H9 (cell line): ENCODE results near the gene TMEM248. TPM values are rescaled to one million over a fixed set of nuclear protein-coding genes. Genes with fewer than 3 reads are reported as not detected.

Experiments used
- DNase-seq: peaks from one replicate; pipeline ENCODE4 v3.0.0-alpha.2; 2017
- H2AFZ ChIP-seq: one replicate; pipeline ENCODE4 v1.6.1; 2013; ENCODE audit warnings: mild to moderate bottlenecking, low read length, control low read depth, moderate library complexity
- H2AK5ac ChIP-seq: 2 replicates; pipeline ENCODE4 v1.6.1; 2013; ENCODE audit warnings: low read length, control low read depth, mixed read lengths; ENCODE audit not compliant: insufficient read length
- H2BK120ac ChIP-seq: one replicate; pipeline ENCODE4 v1.6.1; 2013; ENCODE audit warnings: low read depth, mild to moderate bottlenecking, low read length, control low read depth, inconsistent platforms; ENCODE audit not compliant: poor library complexity, severe bottlenecking
- H2BK12ac ChIP-seq: 2 replicates; pipeline ENCODE4 v1.6.1; 2013; ENCODE audit warnings: low read length, control low read depth, mixed read lengths, low read depth; ENCODE audit not compliant: insufficient read length
- H2BK15ac ChIP-seq: 2 replicates; pipeline ENCODE4 v1.6.1; 2013; ENCODE audit warnings: low read depth, low read length, control low read depth
- H2BK20ac ChIP-seq: one replicate; pipeline ENCODE4 v1.6.1; 2013; ENCODE audit warnings: low read depth, mild to moderate bottlenecking, low read length, control low read depth, inconsistent platforms; ENCODE audit not compliant: poor library complexity, severe bottlenecking
- H2BK5ac ChIP-seq: 2 replicates; pipeline ENCODE4 v1.6.1; 2013; ENCODE audit warnings: low read length, control low read depth, mixed read lengths; ENCODE audit not compliant: insufficient read length
- H3K14ac ChIP-seq: 2 replicates; pipeline ENCODE4 v1.6.1; 2013; ENCODE audit warnings: low read length, control low read depth; ENCODE audit not compliant: insufficient read depth
- H3K18ac ChIP-seq: 2 replicates; pipeline ENCODE4 v1.6.1; 2013; ENCODE audit warnings: low read depth, mild to moderate bottlenecking, mixed read lengths, low read length, control low read depth; ENCODE audit not compliant: insufficient read length
- H3K23ac ChIP-seq: 2 replicates; pipeline ENCODE4 v1.6.1; 2013; ENCODE audit warnings: low read length, control low read depth, mixed read lengths, low read depth; ENCODE audit not compliant: insufficient read length
- H3K23me2 ChIP-seq: 2 replicates; pipeline ENCODE4 v1.6.1; 2013; ENCODE audit warnings: low read depth, mild to moderate bottlenecking, mixed read lengths, low read length, control low read depth; ENCODE audit not compliant: insufficient read length, poor library complexity, severe bottlenecking
- H3K27ac ChIP-seq: 2 replicates; pipeline ENCODE4 v1.5.1; 2013; ENCODE audit warnings: low read length, control low read depth, mixed read lengths, low read depth; ENCODE audit not compliant: insufficient read length
- H3K27me3 ChIP-seq: 2 replicates; pipeline ENCODE4 v1.6.1; 2013; ENCODE audit warnings: low read length, control low read depth, inconsistent platforms; ENCODE audit not compliant: insufficient read depth
- H3K4ac ChIP-seq: 2 replicates; pipeline ENCODE4 v1.6.1; 2013; ENCODE audit warnings: low read depth, mild to moderate bottlenecking, control low read depth, inconsistent platforms, low read length, moderate library complexity
- H3K4me1 ChIP-seq: 2 replicates; pipeline ENCODE4 v1.6.1; 2013; ENCODE audit warnings: low read length, control low read depth, inconsistent platforms; ENCODE audit not compliant: insufficient read depth
- H3K4me2 ChIP-seq: 2 replicates; pipeline ENCODE4 v1.6.1; 2013; ENCODE audit warnings: low read length, control low read depth, mixed read lengths; ENCODE audit not compliant: insufficient read length, insufficient read depth
- H3K56ac ChIP-seq: 2 replicates; pipeline ENCODE4 v1.6.1; 2013; ENCODE audit warnings: low read depth, mild to moderate bottlenecking, mixed read lengths, low read length, control low read depth; ENCODE audit not compliant: insufficient read length
- H3K79me1 ChIP-seq: 2 replicates; pipeline ENCODE4 v1.6.1; 2013; ENCODE audit warnings: low read depth, mild to moderate bottlenecking, moderate library complexity, low read length, control low read depth, inconsistent platforms; ENCODE audit not compliant: insufficient read depth, poor library complexity, severe bottlenecking
- H3K79me2 ChIP-seq: 2 replicates; pipeline ENCODE4 v1.6.1; 2013; ENCODE audit warnings: low read length, control low read depth, inconsistent platforms; ENCODE audit not compliant: insufficient read depth
- H3K9ac ChIP-seq: 2 replicates; pipeline ENCODE4 v1.6.1; 2013; ENCODE audit warnings: low read length, control low read depth, mixed read lengths; ENCODE audit not compliant: insufficient read length; ENCODE audit errors: extremely low read depth
- H3K9me3 ChIP-seq: one replicate; pipeline ENCODE4 v1.6.1; 2013; ENCODE audit warnings: low read depth, low read length, inconsistent platforms; ENCODE audit not compliant: control insufficient read depth
- H3T11ph ChIP-seq: one replicate; pipeline ENCODE4 v1.6.1; 2013; ENCODE audit warnings: mild to moderate bottlenecking, low read length, control low read depth, inconsistent platforms
- H4K20me1 ChIP-seq: one replicate; pipeline ENCODE4 v1.6.1; 2013; ENCODE audit not compliant: control insufficient read depth, insufficient read length, insufficient read depth
- H4K5ac ChIP-seq: 2 replicates; pipeline ENCODE4 v1.6.1; 2013; ENCODE audit warnings: low read depth, mild to moderate bottlenecking, mixed read lengths, low read length, control low read depth; ENCODE audit not compliant: insufficient read length
- H4K8ac ChIP-seq: replicated peaks from 2 replicates; pipeline ENCODE4 v1.6.1; 2013; ENCODE audit warnings: low read length, control low read depth, mixed read lengths, low read depth; ENCODE audit not compliant: insufficient read length
- H4K91ac ChIP-seq: 2 replicates; pipeline ENCODE4 v1.6.1; 2013; ENCODE audit warnings: low read depth, mild to moderate bottlenecking, moderate library complexity, mixed read lengths, low read length, control low read depth; ENCODE audit not compliant: insufficient read length
- H3K27ac Mint-ChIP-seq, 3 experiments: 2 replicates in 2 of 3; 3 replicates in 1 of 3; pipeline ENCODE4 v1.8.0; 2020 to 2021; ENCODE audit warnings: mixed read lengths in 3 of 3, mild to moderate bottlenecking in 1 of 3, moderate library complexity in 1 of 3
- H3K27me3 Mint-ChIP-seq: 2 replicates; pipeline ENCODE4 v1.8.0; 2021; ENCODE audit warnings: low read depth, mild to moderate bottlenecking, moderate library complexity, mixed read lengths
- H3K36me3 Mint-ChIP-seq, 3 experiments: 2 replicates in 2 of 3; 3 replicates in 1 of 3; pipeline ENCODE4 v1.8.0; 2020 to 2021; ENCODE audit warnings: low read depth in 3 of 3, mixed read lengths in 3 of 3; ENCODE audit not compliant: insufficient read depth in 1 of 3
- H3K4me1 Mint-ChIP-seq, 2 experiments: 2 replicates each; pipeline ENCODE4 v1.8.0; 2020; ENCODE audit warnings: mixed read lengths in 2 of 2
- H3K4me3 Mint-ChIP-seq, 2 experiments: 2 replicates in 1 of 2; 3 replicates in 1 of 2; pipeline ENCODE4 v1.8.0; 2020 to 2021; ENCODE audit warnings: mild to moderate bottlenecking in 2 of 2, mixed read lengths in 2 of 2, moderate library complexity in 1 of 2
- H3K9me3 Mint-ChIP-seq, 2 experiments: 2 replicates in 1 of 2; 3 replicates in 1 of 2; pipeline ENCODE4 v1.8.0; 2020; ENCODE audit warnings: mild to moderate bottlenecking in 2 of 2, mixed read lengths in 2 of 2, moderate library complexity in 1 of 2
- WGBS: extraction: QIAGEN DNeasy Blood & Tissue Kit; methylation state at CpG from one replicate; pipeline ENCODE4 v1.1.7; 2013; ENCODE audit warnings: missing lambda C conversion rate, low lambda C conversion rate, mixed read lengths; ENCODE audit not compliant: insufficient read length; ENCODE audit errors: extremely low coverage; 5-methylcytosine and 5-hydroxymethylcytosine counted together
- total RNA-seq: library from RNA; stranded (reverse); gene quantifications from 2 replicates; pipeline ENCODE4 v1.2.1, GENCODE V29; 2021
- TF ChIP-seq, protein P1 (sequence below): fragments of 200-600 bp; sonication (generic); conservative IDR thresholded peaks from 3 replicates; pipeline ENCODE4 v1.8.0; 2021; ENCODE audit warnings: antibody characterized with exemption, mild to moderate bottlenecking

The TMEM248 gene
- total RNA-seq, 1 experiment from 2014 or later, result 74.2 TPM

DNA sequence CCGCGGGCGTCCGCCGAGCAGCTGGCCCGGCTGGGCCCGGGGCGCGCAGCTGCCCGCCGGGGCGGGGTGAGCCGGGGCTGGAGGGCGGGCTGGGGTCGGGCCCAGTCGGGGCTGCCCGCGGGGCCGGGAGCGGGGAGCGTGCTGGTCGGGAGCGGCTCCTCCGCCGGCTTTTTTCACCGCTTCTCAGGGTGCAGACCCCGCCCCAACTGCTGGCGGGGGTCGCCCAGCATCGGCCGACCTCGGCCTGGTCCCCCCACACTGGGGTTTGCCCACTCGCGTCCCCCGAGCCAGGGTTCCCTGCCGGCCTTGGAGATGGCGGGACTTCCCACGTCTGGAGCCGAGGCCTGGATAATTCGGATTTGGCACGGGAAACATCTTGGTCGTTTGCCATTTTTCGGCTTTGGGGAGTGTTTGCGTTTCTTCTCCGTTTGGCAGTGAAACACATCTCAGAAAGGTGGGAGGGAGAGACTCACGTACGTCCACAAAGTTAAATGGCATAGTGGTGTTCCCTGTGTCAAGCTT lies 432 bp downstream of the TMEM248 start:
- no peak overlapping the region for H3K18ac ChIP-seq
- no peak overlapping the region for H4K8ac ChIP-seq
- peak overlapping the region; percentile 54; the same call in 1 of the 2 replicates for H3K14ac ChIP-seq
- H2BK120ac ChIP-seq, result no peak overlapping the region
- H2BK5ac ChIP-seq, result no peak overlapping the region
- peak overlapping the region; percentile 86 to 95 for H3K4me3 Mint-ChIP-seq
- no peaks in the 10 kb centered on the region for H4K20me1 ChIP-seq
- no peak overlapping the region for H3K4ac ChIP-seq
- TF ChIP-seq, protein P1, sequence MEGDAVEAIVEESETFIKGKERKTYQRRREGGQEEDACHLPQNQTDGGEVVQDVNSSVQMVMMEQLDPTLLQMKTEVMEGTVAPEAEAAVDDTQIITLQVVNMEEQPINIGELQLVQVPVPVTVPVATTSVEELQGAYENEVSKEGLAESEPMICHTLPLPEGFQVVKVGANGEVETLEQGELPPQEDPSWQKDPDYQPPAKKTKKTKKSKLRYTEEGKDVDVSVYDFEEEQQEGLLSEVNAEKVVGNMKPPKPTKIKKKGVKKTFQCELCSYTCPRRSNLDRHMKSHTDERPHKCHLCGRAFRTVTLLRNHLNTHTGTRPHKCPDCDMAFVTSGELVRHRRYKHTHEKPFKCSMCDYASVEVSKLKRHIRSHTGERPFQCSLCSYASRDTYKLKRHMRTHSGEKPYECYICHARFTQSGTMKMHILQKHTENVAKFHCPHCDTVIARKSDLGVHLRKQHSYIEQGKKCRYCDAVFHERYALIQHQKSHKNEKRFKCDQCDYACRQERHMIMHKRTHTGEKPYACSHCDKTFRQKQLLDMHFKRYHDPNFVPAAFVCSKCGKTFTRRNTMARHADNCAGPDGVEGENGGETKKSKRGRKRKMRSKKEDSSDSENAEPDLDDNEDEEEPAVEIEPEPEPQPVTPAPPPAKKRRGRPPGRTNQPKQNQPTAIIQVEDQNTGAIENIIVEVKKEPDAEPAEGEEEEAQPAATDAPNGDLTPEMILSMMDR, result no peak
- no peak overlapping the region for H3K27ac ChIP-seq
- no peaks in the 10 kb centered on the region for H3K27me3 Mint-ChIP-seq
- no peak overlapping the region for H2BK20ac ChIP-seq
- H2AFZ ChIP-seq, result no peak overlapping the region
- WGBS, result no CpG with 5 or more reads among the region's 47 CpGs
- H3K23me2 ChIP-seq, result peaks cover 3% of the 10 kb centered on the region
- H3K56ac ChIP-seq, result no peak overlapping the region
- H3T11ph ChIP-seq, result no peak overlapping the region
- no peaks in the 10 kb centered on the region for H3K79me1 ChIP-seq
- DNase-seq, result no peak
- no peak overlapping the region for H3K23ac ChIP-seq
- H4K91ac ChIP-seq, result no peak overlapping the region
- H3K4me1 ChIP-seq, result no peaks in the 10 kb centered on the region; the same call in 1 of the 2 replicates
- H3K9me3 Mint-ChIP-seq, result no peaks in the 10 kb centered on the region
- H3K27ac Mint-ChIP-seq, result peak overlapping the region; percentile 78 to 91 (median 90)
- H3K36me3 Mint-ChIP-seq, result peaks cover 5 to 8% (median 7%) of the 10 kb centered on the region in 3 experiments; a peak in 5 of 7 replicates
- peaks cover 20% of the 10 kb centered on the region; the same call in 1 of the 2 replicates for H3K79me2 ChIP-seq
- H3K9ac ChIP-seq, result peak overlapping the region; percentile 79
- no peak overlapping the region for H2BK12ac ChIP-seq
- H3K9me3 ChIP-seq, result no peaks in the 10 kb centered on the region
- peak overlapping the region; percentile 93 for H3K4me2 ChIP-seq
- no peak overlapping the region for H2BK15ac ChIP-seq
- no peaks in the 10 kb centered on the region; the same call in 1 of the 2 replicates for H3K27me3 ChIP-seq
- no peak overlapping the region for H2AK5ac ChIP-seq
- H3K4me1 Mint-ChIP-seq, result peaks cover 13 to 14% of the 10 kb centered on the region in 2 experiments
- no peak overlapping the region for H4K5ac ChIP-seq
